HEK293 (cell line): ENCODE results near the gene PABPN1.
"Not testable (repeated sequence)": the region's sequence is repeated elsewhere in the genome, so short reads cannot be mapped to it uniquely, and the experiment has no call there.

ENCODE experiments used
- CTCF ChIA-PET: fragments of 350-600 bp; formaldehyde crosslinking; extraction: SDS; loops from one replicate; lab custom pipeline; 2021; ENCODE audit warnings: antibody characterized with exemption; lab: Yijun Ruan, JAX
- POLR2A ChIA-PET: fragments of 300-600 bp; formaldehyde crosslinking; extraction: SDS; loops from one replicate; lab custom pipeline; 2020; ENCODE audit warnings: antibody characterized with exemption, inconsistent platforms; lab: Yijun Ruan, JAX
- H3K27ac ChIP-seq: fragments of 200-500 bp; sonication (Bioruptor generic); 2 replicates; pipeline ENCODE4 v1.5.1; 2014; ENCODE audit warnings: low read depth, low read length, control low read depth, inconsistent platforms; ENCODE audit errors: extremely low read depth
- H3K36me3 ChIP-seq, 2 experiments: fragments of 200-500 bp in 1 of 2; sonication (Bioruptor generic) in 1 of 2; 1 replicate in 1 of 2; 2 replicates in 1 of 2; pipeline ENCODE4 v1.5.1; 2014 to 2017; ENCODE audit warnings: inconsistent platforms in 2 of 2, low read length in 2 of 2; ENCODE audit not compliant: control insufficient read depth in 2 of 2, insufficient read depth in 1 of 2
- H3K4me1 ChIP-seq: fragments of 200-500 bp; sonication (Bioruptor generic); 2 replicates; pipeline ENCODE4 v1.5.1; 2014; ENCODE audit warnings: mild to moderate bottlenecking, low read length, inconsistent platforms; ENCODE audit not compliant: control insufficient read depth, insufficient read depth
- H3K4me3 ChIP-seq: 2 replicates; pipeline ENCODE4 v1.5.1; 2011; ENCODE audit warnings: low read depth, mild to moderate bottlenecking, control low read depth, low read length, moderate library complexity
- H3K9me3 ChIP-seq: fragments of 200-500 bp; sonication (Bioruptor generic); 2 replicates; pipeline ENCODE4 v1.5.1; 2014; ENCODE audit warnings: low read depth, low read length, inconsistent platforms; ENCODE audit not compliant: control insufficient read depth, insufficient read depth
- BCL11A ChIP-seq: fragments of 450-650 bp; formaldehyde crosslinking; IDR thresholded peaks from 2 replicates; pipeline ENCODE4 v1.5.1; 2016; ENCODE audit warnings: low read depth, missing biosample characterization, missing genetic modification characterization
- FEZF1 ChIP-seq: fragments of 450-650 bp; formaldehyde crosslinking; IDR thresholded peaks from 2 replicates; pipeline ENCODE4 v1.5.1; 2016; ENCODE audit warnings: missing biosample characterization, missing genetic modification characterization
- YY2 ChIP-seq: fragments of 450-650 bp; formaldehyde crosslinking; IDR thresholded peaks from 2 replicates; pipeline ENCODE4 v1.5.1; 2016; ENCODE audit warnings: missing biosample characterization, missing genetic modification characterization
- ZFP41 ChIP-seq: fragments of 450-650 bp; formaldehyde crosslinking; IDR thresholded peaks from 2 replicates; pipeline ENCODE4 v1.5.1; 2016; ENCODE audit warnings: missing biosample characterization, missing genetic modification characterization, borderline replicate concordance
- ZNF112 ChIP-seq: fragments of 450-650 bp; formaldehyde crosslinking; IDR thresholded peaks from 2 replicates; pipeline ENCODE4 v1.5.0; 2017; ENCODE audit warnings: missing biosample characterization, missing genetic modification characterization
- ZNF121 ChIP-seq: fragments of 450-650 bp; formaldehyde crosslinking; IDR thresholded peaks from 2 replicates; pipeline ENCODE4 v1.5.1; 2016; ENCODE audit warnings: missing biosample characterization, missing genetic modification characterization
- ZNF132 ChIP-seq: fragments of 450-650 bp; formaldehyde crosslinking; IDR thresholded peaks from 2 replicates; pipeline ENCODE4 v1.5.1; 2017; ENCODE audit warnings: missing biosample characterization, missing genetic modification characterization, borderline replicate concordance
- ZNF138 ChIP-seq: fragments of 450-650 bp; formaldehyde crosslinking; IDR thresholded peaks from 2 replicates; pipeline ENCODE4 v1.5.1; 2016; ENCODE audit warnings: missing biosample characterization, missing genetic modification characterization, borderline replicate concordance
- ZNF202 ChIP-seq: fragments of 450-650 bp; formaldehyde crosslinking; IDR thresholded peaks from 2 replicates; pipeline ENCODE4 v1.5.1; 2016; ENCODE audit warnings: missing biosample characterization, missing genetic modification characterization, borderline replicate concordance
- ZNF223 ChIP-seq: fragments of 450-650 bp; formaldehyde crosslinking; IDR thresholded peaks from 2 replicates; pipeline ENCODE4 v1.5.1; 2016; ENCODE audit warnings: missing biosample characterization, missing genetic modification characterization
- ZNF311 ChIP-seq: fragments of 450-650 bp; formaldehyde crosslinking; IDR thresholded peaks from 2 replicates; pipeline ENCODE4 v1.5.1; 2017; ENCODE audit warnings: missing biosample characterization, missing genetic modification characterization, borderline replicate concordance
- ZNF529 ChIP-seq: fragments of 450-650 bp; formaldehyde crosslinking; IDR thresholded peaks from 2 replicates; pipeline ENCODE4 v1.5.1; 2017; ENCODE audit warnings: missing genetic modification characterization, missing biosample characterization; ENCODE audit not compliant: insufficient replicate concordance
- ZNF544 ChIP-seq: fragments of 450-650 bp; formaldehyde crosslinking; IDR thresholded peaks from 2 replicates; pipeline ENCODE4 v1.5.0; 2017; ENCODE audit warnings: missing biosample characterization, missing genetic modification characterization
- ZNF549 ChIP-seq: fragments of 450-650 bp; IDR thresholded peaks from 2 replicates; pipeline ENCODE4 v1.5.1; 2018; ENCODE audit warnings: missing biosample characterization, missing genetic modification characterization, mild to moderate bottlenecking, inconsistent platforms, moderate library complexity
- ZNF768 ChIP-seq: fragments of 450-650 bp; formaldehyde crosslinking; IDR thresholded peaks from 2 replicates; pipeline ENCODE4 v1.5.1; 2018; ENCODE audit warnings: missing biosample characterization, mild to moderate bottlenecking, missing genetic modification characterization
- TF ChIP-seq, protein P1 (sequence below): fragments of 450-650 bp; formaldehyde crosslinking; IDR thresholded peaks from 2 replicates; pipeline ENCODE4 v1.5.1; 2016; ENCODE audit warnings: missing biosample characterization, missing genetic modification characterization
- TF ChIP-seq, protein P2 (sequence below): fragments of 450-650 bp; formaldehyde crosslinking; IDR thresholded peaks from 2 replicates; pipeline ENCODE4 v1.5.1; 2017; ENCODE audit warnings: missing biosample characterization, missing genetic modification characterization
- TF ChIP-seq, protein P3 (sequence below): fragments of 450-650 bp; formaldehyde crosslinking; IDR thresholded peaks from 2 replicates; pipeline ENCODE4 v1.5.1; 2016; ENCODE audit warnings: missing biosample characterization, missing genetic modification characterization
- TF ChIP-seq, protein P4 (sequence below): IDR thresholded peaks from 2 replicates; pipeline ENCODE4 v1.6.1; 2011; ENCODE audit warnings: mild to moderate bottlenecking, low read depth, low read length, borderline replicate concordance
- TF ChIP-seq, protein P5 (sequence below): fragments of 450-650 bp; formaldehyde crosslinking; IDR thresholded peaks from 2 replicates; pipeline ENCODE4 v1.5.1; 2016; ENCODE audit warnings: missing biosample characterization, missing genetic modification characterization

PABPN1 gene

DNA sequence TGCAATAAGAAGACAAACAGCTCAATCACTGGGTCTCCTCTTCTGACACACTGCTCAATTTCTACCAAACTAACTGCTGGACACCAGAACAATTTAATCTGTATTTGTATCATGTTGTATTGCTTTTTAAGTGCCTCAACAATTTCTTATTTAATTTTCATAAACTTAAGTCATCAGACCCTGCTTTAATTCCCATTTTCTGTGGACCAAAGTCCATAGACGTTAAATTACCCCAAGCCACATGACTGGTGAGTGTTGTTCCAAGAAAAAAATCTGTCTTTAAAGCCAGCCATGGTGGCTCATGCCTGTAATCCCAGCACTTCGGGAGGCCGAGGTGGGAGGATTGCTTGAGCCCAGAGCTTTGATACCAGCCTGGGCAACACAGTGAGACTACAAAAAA lies 44.1 kb upstream of the PABPN1 start (continued):
- TF ChIP-seq, protein P1, sequence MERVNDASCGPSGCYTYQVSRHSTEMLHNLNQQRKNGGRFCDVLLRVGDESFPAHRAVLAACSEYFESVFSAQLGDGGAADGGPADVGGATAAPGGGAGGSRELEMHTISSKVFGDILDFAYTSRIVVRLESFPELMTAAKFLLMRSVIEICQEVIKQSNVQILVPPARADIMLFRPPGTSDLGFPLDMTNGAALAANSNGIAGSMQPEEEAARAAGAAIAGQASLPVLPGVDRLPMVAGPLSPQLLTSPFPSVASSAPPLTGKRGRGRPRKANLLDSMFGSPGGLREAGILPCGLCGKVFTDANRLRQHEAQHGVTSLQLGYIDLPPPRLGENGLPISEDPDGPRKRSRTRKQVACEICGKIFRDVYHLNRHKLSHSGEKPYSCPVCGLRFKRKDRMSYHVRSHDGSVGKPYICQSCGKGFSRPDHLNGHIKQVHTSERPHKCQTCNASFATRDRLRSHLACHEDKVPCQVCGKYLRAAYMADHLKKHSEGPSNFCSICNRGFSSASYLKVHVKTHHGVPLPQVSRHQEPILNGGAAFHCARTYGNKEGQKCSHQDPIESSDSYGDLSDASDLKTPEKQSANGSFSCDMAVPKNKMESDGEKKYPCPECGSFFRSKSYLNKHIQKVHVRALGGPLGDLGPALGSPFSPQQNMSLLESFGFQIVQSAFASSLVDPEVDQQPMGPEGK (tag by site-specific recombination), result no peak

DNA sequence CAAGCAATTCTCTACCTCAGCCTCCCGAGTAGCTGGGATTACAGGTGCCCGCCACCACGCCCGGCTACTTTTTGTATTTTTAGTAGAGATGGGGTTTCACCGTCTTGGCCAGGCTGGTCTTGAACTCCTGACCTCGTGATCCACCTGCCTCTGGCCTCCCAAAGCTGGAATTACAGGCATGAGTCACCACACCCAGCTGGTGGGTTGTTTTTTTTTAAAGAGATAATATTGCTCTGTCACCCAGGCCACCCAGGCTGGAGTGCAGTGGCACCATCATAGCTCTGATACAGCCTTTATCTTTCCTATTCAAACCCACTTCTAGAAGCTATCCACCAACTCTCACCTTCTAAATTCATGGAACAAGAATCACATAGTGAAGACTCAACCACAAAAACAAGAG lies 43.3 kb upstream of the PABPN1 start:
- H3K36me3 ChIP-seq, result peaks cover 0 to 14% of the 10 kb centered on the region in 2 experiments; a peak in 1 of 3 replicates
- not testable (repeated sequence) for H3K4me1 ChIP-seq, H3K27ac ChIP-seq, H3K4me3 ChIP-seq, H3K9me3 ChIP-seq
- CTCF ChIA-PET, result interaction anchor here (0.6 to 2.0 kb wide), 3 partner anchors 10 to 71 kb away, joined by 3 to 8 read pairs (median 4); no protein-coding TSS in a partner anchor
- POLR2A ChIA-PET, result interaction anchor here (1.8 kb wide), 1 partner anchor 49 kb away, joined by 5 read pairs; no protein-coding TSS in a partner anchor

DNA sequence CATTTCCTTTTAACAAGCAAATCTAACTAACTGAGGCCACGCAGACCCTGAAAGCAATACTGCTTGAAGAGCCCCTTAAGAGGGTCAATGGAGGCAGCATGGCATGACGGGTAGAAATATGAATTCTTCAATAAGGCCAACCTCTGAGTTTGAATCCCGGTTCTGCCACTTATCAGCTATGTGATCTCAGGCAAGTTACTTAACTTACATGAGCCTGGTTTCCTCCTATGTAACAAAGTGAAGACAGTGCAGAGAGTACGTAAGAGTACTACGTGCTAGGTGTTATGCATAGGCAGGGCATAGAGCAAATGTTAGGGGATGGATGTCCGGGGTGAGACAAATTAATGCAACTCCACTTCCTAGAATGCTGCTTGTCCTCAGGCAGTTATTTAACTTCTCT lies 40.0 kb upstream of the PABPN1 start:
- peaks cover 0 to 12% of the 10 kb centered on the region in 2 experiments; a peak in 1 of 3 replicates for H3K36me3 ChIP-seq
- no peak overlapping the region for H3K27ac ChIP-seq
- ChIA-PET CTCF (interaction anchor here (1.8 to 2.7 kb wide), 2 partner anchors 14 to 98 kb away, joined by 6 to 14 read pairs; no protein-coding TSS in a partner anchor), POLR2A (no interaction called here)
- peaks cover 9% of the 10 kb centered on the region for H3K4me1 ChIP-seq
- TF ChIP-seq ZNF549 (tag by site-specific recombination) (no peak), ZNF121 (no peak), ZNF529 (tag by site-specific recombination) (no peak), ZNF768 (tag by site-specific recombination) (no peak), ZNF311 (tag by site-specific recombination) (no peak), ZNF202 (no peak), ZNF138 (tag by site-specific recombination) (no peak), ZNF112 (tag by site-specific recombination) (no peak), ZNF544 (tag by site-specific recombination) (no peak)
- TF ChIP-seq, protein P2, sequence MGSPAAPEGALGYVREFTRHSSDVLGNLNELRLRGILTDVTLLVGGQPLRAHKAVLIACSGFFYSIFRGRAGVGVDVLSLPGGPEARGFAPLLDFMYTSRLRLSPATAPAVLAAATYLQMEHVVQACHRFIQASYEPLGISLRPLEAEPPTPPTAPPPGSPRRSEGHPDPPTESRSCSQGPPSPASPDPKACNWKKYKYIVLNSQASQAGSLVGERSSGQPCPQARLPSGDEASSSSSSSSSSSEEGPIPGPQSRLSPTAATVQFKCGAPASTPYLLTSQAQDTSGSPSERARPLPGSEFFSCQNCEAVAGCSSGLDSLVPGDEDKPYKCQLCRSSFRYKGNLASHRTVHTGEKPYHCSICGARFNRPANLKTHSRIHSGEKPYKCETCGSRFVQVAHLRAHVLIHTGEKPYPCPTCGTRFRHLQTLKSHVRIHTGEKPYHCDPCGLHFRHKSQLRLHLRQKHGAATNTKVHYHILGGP (tag by site-specific recombination), result no peak
- TF ChIP-seq, protein P3, sequence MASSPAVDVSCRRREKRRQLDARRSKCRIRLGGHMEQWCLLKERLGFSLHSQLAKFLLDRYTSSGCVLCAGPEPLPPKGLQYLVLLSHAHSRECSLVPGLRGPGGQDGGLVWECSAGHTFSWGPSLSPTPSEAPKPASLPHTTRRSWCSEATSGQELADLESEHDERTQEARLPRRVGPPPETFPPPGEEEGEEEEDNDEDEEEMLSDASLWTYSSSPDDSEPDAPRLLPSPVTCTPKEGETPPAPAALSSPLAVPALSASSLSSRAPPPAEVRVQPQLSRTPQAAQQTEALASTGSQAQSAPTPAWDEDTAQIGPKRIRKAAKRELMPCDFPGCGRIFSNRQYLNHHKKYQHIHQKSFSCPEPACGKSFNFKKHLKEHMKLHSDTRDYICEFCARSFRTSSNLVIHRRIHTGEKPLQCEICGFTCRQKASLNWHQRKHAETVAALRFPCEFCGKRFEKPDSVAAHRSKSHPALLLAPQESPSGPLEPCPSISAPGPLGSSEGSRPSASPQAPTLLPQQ, result no peak
- H3K4me3 ChIP-seq, result no peak overlapping the region
- H3K9me3 ChIP-seq, result no peaks in the 10 kb centered on the region

DNA sequence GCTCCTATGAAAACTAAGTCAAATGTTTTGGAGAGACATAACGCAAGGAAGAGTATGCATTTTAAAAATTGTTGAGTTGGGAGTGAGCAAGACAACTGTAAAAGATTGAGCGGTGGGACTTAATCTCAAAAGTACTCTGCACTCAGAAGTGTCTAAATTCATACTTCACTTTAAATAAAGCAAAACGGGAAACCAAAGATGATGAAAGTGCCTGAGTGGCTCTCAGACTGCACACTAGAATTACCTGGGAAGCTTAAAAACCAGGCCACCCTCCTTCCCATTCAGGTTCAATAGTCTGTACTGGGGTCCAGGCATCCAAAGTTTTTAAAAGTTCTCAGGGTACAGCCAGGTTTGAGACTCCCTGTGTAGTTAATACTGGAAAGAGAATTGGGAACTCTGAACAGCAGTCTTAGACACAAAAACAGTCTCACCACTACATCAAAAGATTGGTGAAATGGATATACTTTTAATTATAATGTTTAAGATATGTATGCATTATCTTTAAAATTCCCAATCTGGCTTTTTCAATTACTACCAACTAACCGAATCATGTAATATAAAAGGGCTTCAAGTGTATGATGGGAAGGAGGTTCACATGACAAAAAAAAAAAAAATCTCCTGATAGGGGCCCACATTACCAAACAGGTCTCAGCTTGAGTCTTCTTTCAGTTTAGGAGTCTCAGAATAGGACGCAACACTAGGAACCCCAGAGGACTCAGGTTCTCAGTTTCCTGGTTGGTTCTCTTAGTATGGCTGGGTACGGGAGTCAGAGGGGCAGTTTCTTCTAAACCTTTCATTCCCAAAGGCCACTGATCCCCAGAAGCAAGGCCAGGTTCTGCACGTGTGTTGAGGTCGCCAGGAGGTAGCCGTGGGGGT lies 36.4 kb upstream of the PABPN1 start:
- Histone ChIP-seq H3K4me3 (peak overlapping the region; percentile 90), H3K4me1 (peaks cover 15% of the 10 kb centered on the region), H3K9me3 (no peaks in the 10 kb centered on the region), H3K36me3 (peaks cover 0 to 3% of the 10 kb centered on the region in 2 experiments; a peak in 1 of 3 replicates), H3K27ac (peak overlapping the region; percentile 78; the same call in 1 of the 2 replicates)
- ChIA-PET CTCF (interaction anchor here (0.6 to 2.2 kb wide), 3 partner anchors 10 to 49 kb away, joined by 3 to 8 read pairs (median 6); no protein-coding TSS in a partner anchor), POLR2A (interaction anchor here (0.7 to 3.1 kb wide), 6 partner anchors 9 to 180 kb away, joined by 5 to 41 read pairs (median 12); partner anchors contain the start of genes BCL2L2, PABPN1 and PPP1R3E)
- TF ChIP-seq YY2, result no peak
- no peak for TF ChIP-seq ZNF132 (tag by site-specific recombination)
- TF ChIP-seq ZNF223 (tag by site-specific recombination), result no peak
- no peak for TF ChIP-seq FEZF1 (tag by site-specific recombination)
- TF ChIP-seq, protein P4, sequence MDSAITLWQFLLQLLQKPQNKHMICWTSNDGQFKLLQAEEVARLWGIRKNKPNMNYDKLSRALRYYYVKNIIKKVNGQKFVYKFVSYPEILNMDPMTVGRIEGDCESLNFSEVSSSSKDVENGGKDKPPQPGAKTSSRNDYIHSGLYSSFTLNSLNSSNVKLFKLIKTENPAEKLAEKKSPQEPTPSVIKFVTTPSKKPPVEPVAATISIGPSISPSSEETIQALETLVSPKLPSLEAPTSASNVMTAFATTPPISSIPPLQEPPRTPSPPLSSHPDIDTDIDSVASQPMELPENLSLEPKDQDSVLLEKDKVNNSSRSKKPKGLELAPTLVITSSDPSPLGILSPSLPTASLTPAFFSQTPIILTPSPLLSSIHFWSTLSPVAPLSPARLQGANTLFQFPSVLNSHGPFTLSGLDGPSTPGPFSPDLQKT, result no peak
- TF ChIP-seq, protein P5, sequence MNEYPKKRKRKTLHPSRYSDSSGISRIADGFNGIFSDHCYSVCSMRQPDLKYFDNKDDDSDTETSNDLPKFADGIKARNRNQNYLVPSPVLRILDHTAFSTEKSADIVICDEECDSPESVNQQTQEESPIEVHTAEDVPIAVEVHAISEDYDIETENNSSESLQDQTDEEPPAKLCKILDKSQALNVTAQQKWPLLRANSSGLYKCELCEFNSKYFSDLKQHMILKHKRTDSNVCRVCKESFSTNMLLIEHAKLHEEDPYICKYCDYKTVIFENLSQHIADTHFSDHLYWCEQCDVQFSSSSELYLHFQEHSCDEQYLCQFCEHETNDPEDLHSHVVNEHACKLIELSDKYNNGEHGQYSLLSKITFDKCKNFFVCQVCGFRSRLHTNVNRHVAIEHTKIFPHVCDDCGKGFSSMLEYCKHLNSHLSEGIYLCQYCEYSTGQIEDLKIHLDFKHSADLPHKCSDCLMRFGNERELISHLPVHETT, result no peak
- TF ChIP-seq ZFP41, result no peak
- TF ChIP-seq BCL11A, result no peak
